ENCODE data around the gene TTN.

Gene TTN

GRCh38 chr2:178480227-178481181, 326.7 kb downstream of the TTN start, which contains the start of gene PLEKHA3:
Gene PLEKHA3 (plus strand): TSS chr2:178480457. CDS start chr2:178480870, 413 bp downstream.
- peak; percentile 95 to 98 for DNase-seq

- no peak for DNase-seq
Observed at GRCh38 chr2:178479758-178480226, 327.4 kb downstream of the TTN start.

DNA sequence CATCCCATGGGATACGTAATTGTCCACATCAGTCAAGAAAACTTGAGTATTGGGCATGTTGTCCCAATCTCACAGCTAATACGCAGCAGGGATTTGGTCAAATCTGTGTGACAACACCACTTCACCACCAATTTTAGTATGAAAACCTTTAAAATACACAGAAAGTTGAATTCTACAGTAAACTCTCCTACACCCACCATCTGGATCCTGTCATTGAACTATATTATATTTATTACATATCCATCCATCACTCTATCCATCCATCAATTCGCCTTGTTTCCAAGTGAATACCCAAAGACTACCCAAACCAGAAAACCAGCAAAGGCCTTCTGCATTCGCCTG, 328.0 kb downstream of the TTN start:
- no peak for DNase-seq

- DNase-seq: peak; percentile 79 to 88
Observed at GRCh38 chr2:178478439-178479274, 328.6 kb downstream of the TTN start, which contains the start of gene FKBP7. Gene FKBP7 (minus strand): TSS chr2:178478600. CDS start chr2:178478499, 101 bp downstream.

DNA sequence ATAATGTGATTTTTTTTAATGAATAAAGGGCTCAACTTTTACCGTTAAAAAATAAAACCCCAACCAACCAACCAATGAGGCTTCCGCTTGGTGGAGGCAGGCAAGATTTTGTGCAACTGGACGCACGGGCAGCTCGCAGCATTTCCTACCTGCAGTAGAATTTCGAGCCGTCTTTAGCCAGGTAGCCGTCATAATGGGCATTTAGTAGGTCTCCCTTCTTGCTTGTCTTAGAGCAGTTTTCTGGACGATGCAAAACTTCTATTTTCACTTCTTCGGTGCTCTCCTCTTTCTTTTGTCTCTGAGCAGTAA, 329.1 kb downstream of the TTN start:
- DNase-seq: peak in 1 of 2 donors; percentile 11

- DNase-seq: no peak
Observed at GRCh38 chr2:178477443-178478129, 329.6 kb downstream of the TTN start.

DNA sequence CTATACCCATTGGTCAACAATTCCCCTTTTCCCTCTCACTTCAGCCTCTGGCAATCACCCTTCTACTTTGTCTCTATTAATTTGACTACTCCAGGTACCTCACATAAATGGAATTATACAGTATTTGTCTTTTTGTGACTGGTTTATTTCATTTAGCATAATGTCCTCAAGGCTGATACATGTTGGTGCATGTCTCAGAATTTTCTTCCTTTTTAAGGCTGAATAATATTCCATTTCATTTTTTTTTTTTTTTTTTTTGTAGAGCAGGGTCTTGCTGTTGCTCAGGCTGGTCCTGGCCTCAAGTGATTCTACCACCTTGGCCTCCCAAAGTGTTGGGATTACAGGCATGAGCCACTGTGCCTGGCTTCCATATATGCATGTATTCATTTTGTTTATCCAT, 330.7 kb downstream of the TTN start:
- DNase-seq: no peak

All from inflammatory macrophage (primary cell).